Measurements from ENCODE around the gene SLC10A7.
A peak's percentile ranks its signal among the peaks of the same experiment; 100 is the strongest.

The SLC10A7 gene, protein sequence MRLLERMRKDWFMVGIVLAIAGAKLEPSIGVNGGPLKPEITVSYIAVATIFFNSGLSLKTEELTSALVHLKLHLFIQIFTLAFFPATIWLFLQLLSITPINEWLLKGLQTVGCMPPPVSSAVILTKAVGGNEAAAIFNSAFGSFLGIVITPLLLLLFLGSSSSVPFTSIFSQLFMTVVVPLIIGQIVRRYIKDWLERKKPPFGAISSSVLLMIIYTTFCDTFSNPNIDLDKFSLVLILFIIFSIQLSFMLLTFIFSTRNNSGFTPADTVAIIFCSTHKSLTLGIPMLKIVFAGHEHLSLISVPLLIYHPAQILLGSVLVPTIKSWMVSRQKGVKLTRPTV

DNA sequence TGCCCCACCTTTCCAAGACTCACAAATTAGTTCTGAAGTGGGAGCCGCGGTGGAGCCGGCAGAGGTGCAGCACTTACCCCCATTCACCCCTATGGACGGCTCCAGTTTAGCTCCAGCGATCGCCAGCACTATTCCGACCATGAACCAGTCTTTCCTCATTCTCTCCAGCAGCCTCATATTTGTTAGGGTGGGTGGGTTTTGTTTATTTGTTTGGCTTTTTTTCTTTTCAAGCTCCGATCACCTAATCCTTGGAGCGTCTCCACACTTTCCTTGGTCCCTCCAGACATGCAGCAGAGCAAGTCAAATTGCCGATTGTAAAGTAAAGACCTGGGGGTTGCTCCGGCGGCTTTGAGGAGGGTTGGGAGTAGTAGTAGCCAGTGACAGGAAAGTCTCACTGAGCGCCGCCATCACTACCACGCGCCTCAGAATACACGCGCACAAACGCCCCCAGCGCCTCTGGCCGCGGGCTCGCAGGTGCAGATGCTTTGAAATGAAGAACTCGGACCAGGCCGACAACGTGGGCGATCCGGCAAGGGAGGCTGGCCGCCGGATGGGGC lies at the start of gene SLC10A7:
TSS of gene SLC10A7 (minus strand) at position 400 of the 557 bp plus-strand sequence. CDS start at position 177, 223 bp downstream.
- DNase-seq: peak; percentile 94

DNA sequence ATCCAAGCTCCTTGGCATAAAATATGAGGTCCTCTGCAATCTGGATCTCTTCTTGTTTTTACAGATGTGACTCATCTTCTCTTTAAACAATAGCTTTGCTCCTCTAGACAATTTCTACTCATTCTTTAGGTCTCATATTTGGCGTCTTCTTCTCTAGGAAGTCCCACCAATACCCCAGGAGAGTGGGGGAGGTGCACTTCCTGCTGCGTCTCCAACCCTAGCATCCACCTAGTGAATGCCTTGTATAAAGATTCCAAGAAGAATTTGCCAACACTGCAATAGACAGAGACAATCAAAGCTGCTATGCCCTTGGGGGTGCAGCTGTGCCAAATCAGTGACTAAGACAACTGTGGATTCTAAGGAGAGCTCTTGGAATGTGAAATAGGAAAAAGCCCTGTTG lies 45.7 kb upstream of the SLC10A7 start:
- DNase-seq: no peak

DNA sequence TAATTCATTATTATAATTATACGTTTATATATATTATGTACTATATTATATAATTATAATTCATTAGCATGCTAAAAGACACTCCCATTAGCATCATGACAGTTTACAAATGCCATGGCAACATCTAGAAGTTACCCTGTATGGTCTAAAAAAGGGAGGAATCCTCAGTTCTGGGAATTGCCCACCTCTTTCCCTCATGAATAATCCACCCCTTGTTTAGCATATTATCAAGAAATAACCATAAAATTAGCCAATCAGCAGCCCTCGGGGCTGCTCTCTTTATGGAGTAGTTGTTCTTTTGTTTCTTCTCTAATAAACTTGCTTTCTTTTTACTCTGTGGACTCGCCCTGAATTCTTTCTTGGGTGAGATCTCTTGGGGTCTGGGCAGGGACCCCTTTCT lies 42.8 kb upstream of the SLC10A7 start:
- DNase-seq: no peak

DNA sequence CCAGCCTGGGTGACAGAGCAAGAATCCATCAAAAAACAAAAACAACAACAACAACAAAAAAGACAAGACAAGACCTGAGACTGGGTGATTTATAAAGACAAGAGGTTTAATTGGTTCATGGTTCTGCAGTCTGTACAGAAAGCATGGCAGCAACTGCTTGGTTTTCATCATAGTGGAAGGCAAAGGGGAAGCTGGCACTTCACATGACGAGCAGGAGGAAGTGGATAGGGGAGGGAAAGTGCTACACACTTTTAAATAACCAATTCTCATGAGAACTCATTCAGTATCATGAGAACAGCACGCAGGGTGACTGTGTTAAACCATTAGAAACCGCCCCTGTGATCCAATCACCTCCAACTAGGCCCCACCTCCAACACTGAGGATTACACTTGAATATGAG lies 28.4 kb upstream of the SLC10A7 start:
- DNase-seq: no peak

DNA sequence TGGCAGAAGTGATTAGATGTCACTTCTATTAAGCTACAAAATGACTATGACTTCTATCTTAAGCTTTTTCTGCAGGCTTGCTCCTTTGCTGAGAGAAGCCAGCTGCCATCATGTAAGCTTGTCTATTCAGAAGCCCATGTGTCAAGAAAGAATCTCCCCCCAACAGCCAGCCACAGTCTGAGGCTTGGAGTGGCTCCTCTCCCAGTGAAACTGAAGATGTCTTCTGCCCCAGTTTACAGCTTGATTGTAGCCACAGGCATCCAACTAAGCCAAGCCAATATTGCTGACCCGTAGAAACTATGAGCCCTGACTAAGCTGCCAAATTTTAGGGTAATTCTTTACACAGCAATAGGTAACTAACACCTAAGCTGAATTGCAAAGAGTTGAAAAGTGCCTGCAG lies 26.7 kb upstream of the SLC10A7 start:
- DNase-seq: no peak

DNA sequence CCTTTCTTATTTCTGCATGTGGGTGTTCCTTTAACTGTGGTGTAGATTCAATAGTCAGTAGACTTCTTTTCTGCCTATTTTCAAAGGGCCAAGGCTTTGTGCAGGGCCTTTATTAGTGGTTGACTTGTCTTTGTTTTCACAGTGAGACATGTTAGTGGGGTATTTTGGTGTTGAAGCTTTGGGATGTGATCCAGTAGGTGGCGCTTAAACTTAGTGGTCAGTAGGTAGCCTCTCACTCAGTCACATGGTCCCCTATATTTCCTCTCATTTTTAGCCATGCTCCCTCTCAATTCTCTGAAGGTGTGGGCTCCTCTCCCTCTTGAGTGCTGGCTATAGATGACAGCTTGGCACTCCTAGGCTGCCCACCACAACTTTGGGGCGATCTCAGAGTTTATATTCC lies 23.4 kb upstream of the SLC10A7 start:
- DNase-seq: no peak

DNA sequence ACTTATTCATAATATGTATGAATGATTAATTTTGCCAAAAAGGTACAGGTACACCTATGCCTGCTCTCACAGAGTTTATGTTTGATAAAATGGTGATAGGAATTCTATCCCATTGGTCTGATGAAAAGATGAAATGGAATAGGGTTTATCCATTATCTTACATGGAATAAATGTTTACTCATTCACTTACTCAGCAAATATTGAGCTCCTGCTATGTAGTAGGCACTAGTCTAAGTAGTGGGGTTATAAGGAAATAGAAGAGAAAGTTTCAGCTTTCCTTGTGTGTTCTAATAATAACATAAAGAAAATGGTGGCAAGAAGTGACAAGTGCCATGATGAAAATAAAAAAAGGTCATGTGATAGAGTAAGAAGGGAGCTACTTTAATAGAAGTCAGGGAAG lies 12.4 kb upstream of the SLC10A7 start:
- no peak for DNase-seq

DNA sequence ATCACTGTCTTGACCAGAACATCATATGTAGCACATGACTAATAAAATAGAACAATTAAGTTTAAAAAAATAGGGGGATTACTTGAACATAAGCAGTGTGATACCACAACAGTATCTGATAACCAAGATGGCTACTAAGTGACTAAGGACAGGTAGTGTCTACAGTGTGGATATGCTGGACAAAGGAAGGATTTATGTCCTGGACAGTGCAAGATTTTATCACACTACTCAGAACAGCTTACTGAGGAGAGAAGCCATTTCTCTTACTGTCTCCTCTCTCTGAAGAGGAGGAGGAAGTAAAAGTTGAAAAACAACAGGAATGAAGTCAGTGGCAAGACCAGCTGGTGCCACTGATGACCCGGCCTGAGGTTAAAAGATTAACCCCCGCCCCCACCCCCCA lies 4.0 kb upstream of the SLC10A7 start:
- DNase-seq: no peak

DNA sequence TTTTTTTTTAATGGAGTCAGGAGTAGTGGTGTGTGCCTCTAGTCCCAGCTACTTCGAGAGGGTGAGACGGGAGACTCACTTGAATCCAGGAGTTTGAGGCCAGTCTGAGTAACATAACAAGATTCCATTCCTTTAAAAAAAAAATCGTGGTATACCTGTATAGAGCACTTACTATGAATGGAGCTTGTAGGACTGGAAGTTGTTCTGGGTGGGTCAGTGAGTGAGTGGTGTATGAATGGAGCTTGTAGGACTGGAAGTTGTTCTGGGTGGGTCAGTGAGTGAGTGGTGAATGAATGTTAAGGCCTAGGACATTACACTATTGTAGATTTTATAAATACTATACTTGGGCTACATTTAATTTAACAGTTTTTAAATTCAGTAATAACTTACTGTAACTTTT lies 2.9 kb upstream of the SLC10A7 start:
- DNase-seq: no peak

DNA sequence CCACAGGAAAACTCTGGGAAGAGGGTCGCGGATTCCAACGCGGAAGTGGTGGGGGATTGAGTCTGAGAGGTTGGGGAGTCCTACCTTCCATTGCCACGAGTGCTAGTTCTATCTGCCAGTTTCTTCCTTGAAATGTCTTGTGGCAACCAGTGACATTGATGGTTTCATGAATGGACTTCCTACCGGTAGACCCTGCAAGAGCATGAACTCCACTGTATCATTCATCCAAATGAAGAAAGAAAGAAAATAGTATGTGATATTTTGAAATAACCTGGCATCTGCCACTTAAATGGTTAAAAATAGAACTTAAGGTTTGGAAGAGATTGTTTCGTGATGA lies 1.1 kb upstream of the SLC10A7 start:
- no peak for DNase-seq

DNA sequence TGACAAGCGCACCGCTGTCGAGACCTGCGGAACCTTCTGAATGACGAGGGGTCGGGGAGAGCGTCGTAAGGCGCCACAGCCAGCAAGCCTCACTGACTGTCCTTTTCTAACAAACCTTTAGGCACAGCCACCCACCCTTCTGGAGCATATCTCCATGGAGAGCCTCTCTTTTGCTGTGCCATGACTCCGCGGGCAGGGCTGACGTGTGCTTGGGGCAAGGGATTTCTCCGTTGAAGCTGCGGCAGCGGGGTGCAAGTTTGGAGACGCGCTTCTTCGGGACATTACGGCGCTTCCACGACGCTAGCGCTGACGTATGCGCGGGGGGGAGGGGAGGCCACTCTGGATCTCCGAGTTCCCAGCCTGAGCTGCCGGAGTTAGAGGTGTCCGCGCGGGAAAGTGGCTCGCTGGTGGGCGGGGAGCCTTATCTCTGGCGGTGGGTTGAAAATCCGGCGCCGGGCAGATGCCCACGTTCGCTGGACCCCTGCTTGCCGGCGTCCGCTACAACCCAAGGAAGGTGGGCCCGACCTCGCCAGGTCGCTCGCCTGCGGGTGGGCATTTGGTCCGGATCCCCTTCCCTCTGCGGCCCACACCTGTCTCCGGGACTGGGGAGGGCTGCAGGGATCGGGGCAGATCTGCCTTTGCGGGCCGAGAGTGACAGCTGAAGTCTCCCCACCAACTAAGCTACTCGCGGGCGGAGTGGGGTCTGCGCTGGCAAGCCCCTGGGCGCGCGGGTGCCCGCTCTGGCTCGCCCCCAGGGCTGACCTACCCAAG lies 543 bp upstream of the SLC10A7 start:
- peak; percentile 97 for DNase-seq

DNA sequence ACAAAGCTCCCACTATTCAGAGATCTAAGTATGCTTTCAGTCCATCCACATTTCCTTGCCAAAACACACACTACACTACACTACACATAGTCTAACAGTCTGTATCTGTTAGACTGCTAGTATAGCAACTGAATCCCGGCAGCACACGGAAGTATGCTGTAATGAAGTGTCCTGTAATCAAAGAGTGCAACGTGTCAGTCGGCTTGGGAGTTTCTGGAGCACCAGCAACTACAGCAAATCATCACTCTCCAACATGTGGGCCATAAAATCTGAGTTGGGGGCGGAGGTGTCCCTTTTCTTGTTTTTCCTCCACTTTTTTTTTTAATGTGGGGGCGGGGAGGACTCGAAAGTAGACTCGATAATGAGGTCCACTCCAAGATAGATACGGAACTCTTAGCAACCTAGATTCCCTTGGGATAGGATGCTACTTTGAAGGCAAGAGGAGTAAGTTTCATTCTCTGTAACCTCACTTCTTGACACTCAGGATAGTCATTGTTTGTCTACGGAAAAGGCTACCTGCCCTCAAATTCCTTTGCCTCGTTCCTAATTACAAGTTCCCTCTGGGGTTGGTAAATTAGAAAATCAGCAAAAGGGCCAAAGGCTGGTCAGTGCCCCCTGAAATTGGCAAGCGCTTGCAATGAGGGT lies 722 bp downstream of the SLC10A7 start:
- peak; percentile 61 for DNase-seq

DNA sequence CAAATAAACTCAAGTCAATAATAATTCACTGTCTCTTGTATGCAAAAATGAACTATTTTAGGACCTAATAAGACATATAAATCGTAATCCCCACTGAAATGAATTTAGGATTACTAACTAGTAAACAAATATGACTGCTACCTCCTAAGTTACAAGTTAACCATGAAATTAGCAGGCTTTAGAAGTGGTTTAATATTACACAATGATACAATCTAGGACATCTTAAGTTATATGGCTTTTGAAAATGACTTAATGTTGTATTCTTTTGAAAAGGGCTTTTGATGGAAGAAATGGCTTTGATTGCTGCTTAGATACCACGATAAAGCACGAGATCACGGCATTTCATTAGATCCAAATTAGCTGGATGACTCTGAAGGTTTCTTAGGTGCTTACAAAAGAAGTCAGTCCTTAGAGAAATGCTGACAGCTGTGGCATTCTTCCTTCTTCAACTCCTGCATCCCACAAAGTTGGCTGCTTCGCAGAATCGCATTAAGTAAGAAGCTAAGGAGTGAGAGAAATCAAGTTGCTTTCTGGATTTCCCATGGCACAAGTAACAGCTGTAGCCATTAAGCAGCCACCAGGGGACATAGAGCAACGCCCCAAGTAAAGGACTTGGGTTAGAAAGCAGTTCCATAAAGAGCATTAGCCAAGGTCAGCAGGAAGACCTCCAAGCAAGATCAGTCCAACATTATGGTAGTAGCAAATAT lies 6.9 kb downstream of the SLC10A7 start:
- peak; percentile 15 for DNase-seq

DNA sequence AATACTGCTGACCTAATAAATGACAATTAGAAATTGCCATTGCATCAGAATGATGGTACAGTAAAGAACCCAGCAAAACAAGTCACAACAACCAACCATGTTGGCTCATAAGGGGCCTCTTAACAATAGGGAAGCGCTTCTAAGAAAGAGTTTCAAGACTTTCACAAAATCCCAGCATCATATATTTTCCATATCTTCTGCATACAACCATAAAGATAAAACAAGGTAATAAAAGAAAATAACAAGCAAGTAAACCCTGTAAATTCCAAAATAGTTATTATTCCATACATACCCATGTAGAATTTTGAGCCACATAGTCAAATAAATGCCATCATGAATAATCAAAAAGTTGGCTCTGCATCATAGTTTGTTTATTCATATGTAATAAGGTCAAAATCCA lies 8.2 kb downstream of the SLC10A7 start:
- no peak for DNase-seq

DNA sequence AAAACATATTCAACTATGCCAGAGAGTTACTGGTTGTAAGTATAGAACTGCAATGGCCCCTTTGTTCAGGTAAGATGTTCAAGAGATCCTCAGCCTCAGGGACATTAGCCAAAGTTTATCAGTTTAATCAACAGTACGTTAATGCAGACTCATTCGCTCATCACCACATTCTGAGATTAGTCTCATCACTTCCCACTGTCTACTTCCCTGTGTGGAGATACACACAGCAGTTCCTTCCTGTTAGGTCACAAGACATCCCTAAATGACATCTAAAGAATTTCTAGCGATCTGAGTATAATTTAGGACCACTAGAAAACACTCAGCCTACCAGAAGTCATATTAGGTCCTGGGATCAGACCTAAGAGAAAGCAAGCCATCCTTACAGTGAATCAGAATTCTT lies 10.4 kb downstream of the SLC10A7 start:
- no peak for DNase-seq

DNA sequence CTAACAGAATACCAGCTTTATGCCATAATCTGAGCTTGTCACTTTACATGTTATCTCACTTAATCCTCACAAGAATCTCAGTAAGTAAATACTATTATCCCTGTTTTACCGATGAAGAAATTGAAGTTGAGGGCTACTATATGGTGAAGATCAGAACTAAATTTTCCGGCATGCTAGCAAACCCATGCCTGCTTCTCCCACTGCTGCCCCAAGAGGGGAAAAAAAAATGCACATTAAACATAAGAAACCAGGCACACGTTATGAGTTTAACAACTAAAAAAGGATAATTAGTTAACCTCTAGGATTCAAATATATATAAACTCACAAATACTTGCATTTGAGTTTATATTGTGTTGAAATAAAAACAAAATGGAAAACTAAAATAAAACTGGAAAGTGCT lies 10.8 kb downstream of the SLC10A7 start:
- no peak for DNase-seq

DNA sequence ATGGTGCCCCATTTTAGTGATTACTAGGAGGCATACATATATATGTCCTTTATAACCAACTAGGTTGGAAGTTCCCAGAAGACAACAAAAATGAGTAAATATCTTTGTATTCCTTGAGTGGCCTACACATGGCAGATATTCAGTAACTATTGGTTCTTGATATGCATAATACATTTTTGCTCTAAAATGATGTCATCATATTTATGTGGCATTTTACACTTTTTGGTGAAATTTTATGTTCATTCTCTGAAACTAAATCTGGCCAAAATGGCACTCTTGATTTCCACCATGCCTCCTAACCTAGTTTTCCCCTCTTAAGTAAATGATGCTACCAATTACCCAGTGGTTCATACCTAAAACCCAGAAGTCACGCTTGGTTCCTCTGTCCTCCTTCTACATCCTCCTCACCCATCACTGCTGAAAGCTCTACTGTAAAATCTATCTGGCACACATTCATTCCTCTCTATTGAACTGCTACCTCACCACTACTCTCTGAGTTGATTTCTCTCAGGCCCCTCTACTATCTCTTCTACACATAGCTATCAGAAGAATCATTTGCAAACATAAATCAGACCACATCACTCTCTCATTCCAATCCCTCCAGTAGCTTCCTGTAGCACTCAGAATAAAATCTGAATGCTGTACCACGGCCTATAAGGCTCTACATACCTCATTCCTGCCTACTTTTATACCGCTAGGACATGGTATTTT lies 13.4 kb downstream of the SLC10A7 start:
- DNase-seq: no peak

DNA sequence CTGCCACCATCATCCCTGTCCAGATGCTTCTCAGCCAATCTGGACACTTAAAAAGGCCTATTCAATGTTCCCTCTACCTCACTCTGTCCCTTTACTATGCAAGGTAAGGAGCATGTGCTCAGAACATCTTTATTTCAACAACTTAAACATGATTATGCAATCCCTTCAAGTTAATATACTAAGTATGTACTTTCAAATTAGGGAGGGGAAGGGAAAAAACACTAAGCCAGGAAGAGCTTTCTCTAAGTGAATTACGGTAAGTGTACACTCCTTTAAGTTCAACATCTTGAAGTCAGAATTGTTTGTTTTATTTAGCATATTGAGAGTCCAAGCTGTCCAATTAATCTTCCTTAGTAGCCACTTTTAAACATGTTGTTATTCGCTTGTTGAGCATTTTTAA lies 14.1 kb downstream of the SLC10A7 start:
- no peak for DNase-seq

DNA sequence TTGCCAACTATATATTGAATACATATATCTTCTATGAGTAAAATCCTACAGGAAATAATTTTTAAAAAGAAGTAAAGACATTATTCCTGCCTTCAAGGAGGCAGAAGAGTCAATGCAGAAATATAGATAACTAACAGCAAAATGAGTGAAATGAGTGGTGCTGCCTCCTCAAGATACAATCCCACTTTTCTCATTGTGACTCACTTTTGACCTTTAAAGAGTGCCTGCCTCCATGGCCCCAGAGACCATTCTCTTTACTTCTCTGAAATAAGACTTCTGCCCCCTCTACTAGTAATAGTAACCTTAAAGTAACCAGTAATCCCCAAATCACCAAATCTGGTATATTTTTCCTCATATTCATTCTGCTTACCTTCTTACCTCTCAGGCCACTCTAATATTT lies 15.5 kb downstream of the SLC10A7 start:
- no peak for DNase-seq

DNA sequence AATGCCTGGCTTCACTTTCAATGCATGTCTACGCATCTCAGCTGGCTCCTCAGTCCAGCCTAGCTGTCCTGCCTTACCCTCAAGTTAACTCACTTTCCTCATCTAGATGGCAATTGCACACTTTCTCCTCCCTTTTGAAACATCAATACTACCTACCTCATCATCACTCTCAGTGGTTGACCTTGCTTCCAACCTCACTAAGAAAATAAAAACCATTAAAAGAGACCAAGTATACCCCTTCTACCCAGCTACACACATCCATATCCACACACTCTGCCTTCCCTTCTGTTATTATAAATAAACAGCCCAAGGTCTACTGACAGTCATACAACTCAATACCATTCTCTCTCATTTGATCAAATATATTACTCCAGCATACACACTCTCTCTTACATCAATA lies 21.5 kb downstream of the SLC10A7 start:
- no peak for DNase-seq

DNA sequence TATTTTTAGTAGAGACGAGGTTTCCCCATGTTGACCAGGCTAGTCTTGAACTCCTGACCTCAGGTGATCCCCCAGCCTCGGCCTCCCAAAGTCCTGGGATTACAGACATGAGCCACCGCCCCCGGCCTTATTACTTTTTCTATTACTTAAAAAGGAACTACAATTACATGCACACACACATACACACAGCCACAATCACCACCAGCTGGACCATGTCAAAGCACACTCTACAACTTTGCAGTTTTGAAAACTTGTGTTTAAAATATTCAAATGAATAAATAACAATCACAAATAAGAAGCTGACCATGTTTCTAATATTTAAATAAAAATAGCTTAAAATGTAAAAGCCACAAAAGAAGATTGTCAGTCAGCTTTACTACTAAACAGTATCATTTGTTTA lies 23.4 kb downstream of the SLC10A7 start:
- DNase-seq: no peak

DNA sequence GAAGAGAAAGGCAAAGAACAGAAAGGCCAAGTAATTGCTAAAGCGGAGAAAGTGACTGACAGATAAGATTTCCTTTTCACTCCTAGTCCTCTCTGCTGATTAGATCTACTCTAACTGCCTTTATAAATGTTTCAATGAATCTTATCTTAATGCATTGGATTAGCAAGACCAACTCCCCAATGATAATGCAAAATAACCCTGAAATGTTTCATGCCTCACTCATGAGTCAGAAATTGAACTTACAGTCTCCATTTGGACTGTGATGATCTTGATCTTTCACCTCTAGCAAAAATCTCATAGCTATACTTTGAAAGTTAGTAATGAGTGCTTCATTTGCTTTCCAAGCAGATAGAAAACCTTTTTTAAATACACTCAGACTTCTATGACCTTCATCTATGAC lies 26.5 kb downstream of the SLC10A7 start:
- DNase-seq: no peak

DNA sequence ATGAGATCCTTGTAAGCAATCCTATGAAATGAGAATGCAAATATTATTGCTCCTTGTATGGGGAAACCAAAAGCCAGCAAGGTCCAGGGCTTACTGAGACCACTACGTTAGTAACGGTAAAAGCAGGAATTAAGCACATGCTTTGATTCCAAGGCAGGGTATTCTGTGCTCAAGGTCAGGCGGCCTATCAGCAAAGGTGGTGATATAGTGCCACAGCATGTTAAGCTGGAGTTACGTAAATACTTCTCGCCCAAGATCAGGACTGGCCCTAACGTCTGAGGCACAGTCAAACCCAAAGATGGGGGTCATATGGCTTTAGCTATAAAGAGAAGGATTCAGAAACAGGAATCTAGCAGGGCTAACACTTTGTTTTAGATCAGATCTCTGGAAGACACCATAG lies 27.6 kb downstream of the SLC10A7 start:
- no peak for DNase-seq
